ENCODE results near the gene ANKMY1. TPM values are rescaled to one million over a fixed set of nuclear protein-coding genes. Genes with fewer than 3 reads are reported as not detected.

The ANKMY1 gene
- total RNA-seq, 4 donors from 2014 or later = 11.7 to 30.5 (median 15.3) TPM

DNA sequence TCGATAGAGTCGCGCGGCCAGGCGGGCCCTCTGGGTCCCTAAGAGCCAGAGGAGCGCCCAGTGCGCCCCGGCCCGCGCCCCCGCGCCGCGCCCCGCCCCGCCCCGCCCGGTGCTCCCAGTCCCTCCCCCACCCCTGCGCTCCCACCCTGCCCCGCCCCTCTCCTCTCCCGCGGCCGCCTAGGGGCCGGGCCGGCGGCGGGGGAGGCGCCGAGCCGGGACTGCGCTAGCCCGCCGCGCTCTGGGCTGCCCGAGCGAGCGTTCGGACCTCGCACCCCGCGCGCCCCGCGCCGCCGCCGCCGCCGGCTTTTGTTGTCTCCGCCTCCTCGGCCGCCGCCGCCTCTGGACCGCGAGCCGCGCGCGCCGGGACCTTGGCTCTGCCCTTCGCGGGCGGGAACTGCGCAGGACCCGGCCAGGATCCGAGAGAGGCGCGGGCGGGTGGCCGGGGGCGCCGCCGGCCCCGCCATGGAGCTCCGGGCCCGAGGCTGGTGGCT, 122.3 kb downstream of the ANKMY1 start, which contains the start of gene GPC1:
TSS of gene GPC1 (plus strand) at position 207 of the 491 bp plus-strand sequence. CDS start at position 463, 256 bp downstream.
- TF ChIP-seq CTCF (IDR thresholded peaks at IDR 0.05; ENCODE audit: low read depth) = no peak

GRCh38 chr2:240434728-240435456, 122.9 kb downstream of the ANKMY1 start:
- no peak for TF ChIP-seq CTCF (IDR thresholded peaks at IDR 0.05; ENCODE audit: low read depth)

- no peak for TF ChIP-seq CTCF (IDR thresholded peaks at IDR 0.05; ENCODE audit: low read depth)
These were observed 123.6 kb downstream of the ANKMY1 start for GRCh38 chr2:240433973-240434727.

DNA sequence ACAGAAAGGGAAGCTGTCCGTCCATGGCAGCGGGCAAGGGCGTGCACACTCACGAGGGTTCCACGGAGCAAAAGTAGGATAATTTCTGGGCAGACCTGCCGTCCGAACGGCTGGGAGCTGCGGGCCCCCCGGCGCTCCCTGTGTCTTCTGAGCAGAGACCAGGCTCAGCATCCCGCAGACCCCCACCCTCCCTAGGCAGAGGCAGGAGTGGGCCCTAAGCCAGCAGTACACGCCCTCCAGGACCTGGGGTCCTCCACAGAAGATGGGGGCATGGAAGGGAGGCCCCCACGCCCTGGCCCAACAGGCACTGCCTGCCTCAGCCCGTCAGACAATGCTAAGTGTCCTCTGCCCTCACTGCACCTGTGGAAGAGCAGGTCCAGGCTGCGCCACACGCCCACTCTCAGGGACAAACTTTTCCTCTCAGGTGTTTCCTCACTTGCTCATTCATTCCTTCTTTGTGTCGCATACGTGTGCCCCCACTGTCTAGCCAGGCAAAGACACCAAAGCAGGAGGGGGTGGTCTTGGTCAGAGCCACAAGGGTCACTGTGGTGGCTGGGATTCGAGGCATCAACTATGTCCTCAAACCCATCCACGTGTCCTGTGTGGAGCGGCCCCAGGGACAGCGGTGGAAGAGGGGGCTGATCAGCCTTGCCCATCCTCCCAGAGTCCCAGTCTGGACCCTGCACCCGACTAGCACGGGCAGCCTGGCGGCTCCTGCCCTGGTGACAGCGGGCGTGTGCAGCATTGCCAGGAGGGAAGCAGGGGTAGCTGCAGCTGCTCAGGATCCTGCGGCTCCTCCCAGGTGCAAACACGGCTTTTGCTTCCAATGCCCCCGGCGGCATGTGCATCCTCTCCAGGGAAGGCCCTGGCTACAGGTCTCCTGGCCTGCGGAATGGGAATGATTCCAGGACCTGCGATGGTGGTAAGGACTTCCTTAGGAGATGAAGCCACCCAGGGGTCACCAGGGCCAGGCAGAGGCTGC, 124.7 kb downstream of the ANKMY1 start:
- no peak for TF ChIP-seq CTCF (IDR thresholded peaks at IDR 0.05; ENCODE audit: low read depth)

DNA sequence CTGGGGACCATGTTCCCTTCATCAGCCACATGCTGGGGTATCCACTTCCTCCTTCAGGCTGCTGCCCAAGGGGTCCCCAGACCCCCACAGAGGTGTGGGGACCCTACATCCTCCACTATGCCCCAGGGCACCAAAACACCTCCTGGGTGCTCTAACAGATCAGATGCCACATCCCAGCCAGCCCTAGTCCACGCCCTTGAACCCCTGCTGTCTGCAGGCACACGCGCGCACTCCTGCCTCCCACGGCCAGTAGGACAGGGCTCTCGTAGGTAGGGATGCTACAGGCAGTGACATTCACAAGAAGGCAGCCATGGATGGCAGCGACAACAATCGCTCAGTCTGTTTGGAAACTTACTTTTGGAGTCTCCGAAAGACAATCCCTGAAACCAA, 125.4 kb downstream of the ANKMY1 start:
- no peak for TF ChIP-seq CTCF (IDR thresholded peaks at IDR 0.05; ENCODE audit: low read depth)

GRCh38 chr2:240431661-240432424, 125.9 kb downstream of the ANKMY1 start:
- TF ChIP-seq CTCF (IDR thresholded peaks at IDR 0.05; ENCODE audit: low read depth) = no peak
